HG03342 (cell line): ENCODE results near the gene ANAPC5.
A peak's percentile ranks its signal among the peaks of the same experiment; 100 is the strongest.
"Not testable (repeated sequence)": the region's sequence is repeated elsewhere in the genome, so short reads cannot be mapped to it uniquely, and the experiment has no call there.

Experiments used
- ATAC-seq: cut with Tn5 transposase; IDR thresholded peaks from one replicate; pipeline ENCODE4 v1.9.1; 2021; ENCODE audit warnings: mild to moderate bottlenecking, moderate library complexity; ENCODE audit not compliant: unreplicated experiment

Gene ANAPC5, protein sequence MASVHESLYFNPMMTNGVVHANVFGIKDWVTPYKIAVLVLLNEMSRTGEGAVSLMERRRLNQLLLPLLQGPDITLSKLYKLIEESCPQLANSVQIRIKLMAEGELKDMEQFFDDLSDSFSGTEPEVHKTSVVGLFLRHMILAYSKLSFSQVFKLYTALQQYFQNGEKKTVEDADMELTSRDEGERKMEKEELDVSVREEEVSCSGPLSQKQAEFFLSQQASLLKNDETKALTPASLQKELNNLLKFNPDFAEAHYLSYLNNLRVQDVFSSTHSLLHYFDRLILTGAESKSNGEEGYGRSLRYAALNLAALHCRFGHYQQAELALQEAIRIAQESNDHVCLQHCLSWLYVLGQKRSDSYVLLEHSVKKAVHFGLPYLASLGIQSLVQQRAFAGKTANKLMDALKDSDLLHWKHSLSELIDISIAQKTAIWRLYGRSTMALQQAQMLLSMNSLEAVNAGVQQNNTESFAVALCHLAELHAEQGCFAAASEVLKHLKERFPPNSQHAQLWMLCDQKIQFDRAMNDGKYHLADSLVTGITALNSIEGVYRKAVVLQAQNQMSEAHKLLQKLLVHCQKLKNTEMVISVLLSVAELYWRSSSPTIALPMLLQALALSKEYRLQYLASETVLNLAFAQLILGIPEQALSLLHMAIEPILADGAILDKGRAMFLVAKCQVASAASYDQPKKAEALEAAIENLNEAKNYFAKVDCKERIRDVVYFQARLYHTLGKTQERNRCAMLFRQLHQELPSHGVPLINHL

DNA sequence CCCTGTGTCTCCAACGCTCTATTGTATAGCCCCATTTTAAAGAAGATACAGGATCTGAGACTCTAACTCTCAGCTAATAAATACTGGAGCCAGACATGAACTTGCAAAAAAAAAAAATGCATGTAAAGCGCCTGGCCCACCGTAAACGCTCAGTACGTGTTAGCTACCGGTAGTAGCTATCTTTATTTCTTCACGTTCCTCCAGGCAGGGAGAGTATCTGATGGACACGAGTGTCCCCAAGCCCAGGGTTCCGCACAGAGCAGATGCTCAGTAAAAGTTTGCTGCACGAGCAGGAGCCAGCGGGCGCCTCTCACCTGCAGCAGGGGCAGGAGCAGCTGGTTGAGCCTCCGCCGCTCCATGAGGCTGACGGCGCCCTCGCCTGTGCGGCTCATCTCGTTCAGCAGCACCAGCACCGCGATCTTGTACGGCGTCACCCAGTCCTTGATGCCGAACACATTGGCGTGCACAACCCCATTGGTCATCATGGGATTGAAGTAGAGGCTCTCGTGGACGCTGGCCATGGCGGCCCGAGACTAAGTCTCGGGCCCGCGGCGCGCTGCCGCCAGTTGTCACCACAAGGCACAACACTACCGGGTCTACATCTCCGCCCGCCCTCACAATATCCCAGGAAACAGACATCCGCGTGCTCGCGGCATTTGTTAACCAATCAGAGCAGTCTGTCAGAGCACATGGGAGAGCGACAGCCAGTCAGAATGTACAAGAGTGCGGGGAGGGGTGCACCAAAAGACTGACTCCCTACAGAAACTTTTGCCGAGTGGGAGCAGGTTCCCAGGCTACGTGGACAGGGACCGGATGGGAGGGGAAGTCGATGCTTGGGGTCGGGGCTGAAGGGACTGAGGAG, at the start of gene ANAPC5:
TSS of gene ANAPC5 (minus strand) at position 592 of the 862 bp plus-strand sequence. CDS start at position 521, 71 bp downstream.
- ATAC-seq: peak; percentile 98

DNA sequence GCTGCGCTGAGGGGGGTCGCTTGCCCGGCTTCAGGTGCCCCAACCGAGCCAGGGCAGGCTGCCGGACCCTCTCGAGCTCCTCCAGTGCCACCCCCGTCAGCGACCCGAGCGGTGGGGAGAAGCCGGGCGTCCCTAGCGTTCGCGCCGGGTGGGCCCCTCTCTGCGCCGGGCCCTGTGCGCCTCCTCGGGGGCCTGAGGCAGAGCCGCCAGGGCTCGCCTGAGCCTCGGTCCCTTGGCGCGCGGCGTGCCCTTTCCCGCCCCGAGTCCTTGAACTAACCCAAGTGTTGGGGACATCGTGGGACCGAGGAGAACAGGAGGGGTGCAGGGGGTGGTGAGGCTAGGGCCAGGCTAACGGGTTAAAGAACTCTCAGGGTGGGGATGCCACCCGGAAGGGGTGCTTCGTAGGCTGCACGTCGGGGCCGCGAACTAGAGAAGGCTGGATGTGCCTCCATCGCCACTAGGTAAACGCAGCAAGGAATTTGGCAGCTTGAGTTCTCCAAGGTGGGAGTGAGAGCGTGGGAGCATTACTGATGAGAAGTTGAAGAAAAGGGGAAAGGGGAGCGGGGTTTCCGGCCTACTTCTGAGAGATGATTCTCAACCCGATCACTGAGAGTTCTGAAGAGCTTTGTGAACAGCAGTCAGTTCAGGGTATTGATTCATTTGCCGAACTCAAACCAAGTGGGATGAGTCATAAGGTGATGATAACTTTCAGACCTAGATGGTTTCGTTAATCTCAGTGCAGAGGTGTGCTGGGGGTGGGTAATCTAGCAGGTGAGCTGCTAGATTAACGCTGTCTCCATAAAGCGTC, 48.3 kb upstream of the ANAPC5 start:
- peak; percentile 29 for ATAC-seq

DNA sequence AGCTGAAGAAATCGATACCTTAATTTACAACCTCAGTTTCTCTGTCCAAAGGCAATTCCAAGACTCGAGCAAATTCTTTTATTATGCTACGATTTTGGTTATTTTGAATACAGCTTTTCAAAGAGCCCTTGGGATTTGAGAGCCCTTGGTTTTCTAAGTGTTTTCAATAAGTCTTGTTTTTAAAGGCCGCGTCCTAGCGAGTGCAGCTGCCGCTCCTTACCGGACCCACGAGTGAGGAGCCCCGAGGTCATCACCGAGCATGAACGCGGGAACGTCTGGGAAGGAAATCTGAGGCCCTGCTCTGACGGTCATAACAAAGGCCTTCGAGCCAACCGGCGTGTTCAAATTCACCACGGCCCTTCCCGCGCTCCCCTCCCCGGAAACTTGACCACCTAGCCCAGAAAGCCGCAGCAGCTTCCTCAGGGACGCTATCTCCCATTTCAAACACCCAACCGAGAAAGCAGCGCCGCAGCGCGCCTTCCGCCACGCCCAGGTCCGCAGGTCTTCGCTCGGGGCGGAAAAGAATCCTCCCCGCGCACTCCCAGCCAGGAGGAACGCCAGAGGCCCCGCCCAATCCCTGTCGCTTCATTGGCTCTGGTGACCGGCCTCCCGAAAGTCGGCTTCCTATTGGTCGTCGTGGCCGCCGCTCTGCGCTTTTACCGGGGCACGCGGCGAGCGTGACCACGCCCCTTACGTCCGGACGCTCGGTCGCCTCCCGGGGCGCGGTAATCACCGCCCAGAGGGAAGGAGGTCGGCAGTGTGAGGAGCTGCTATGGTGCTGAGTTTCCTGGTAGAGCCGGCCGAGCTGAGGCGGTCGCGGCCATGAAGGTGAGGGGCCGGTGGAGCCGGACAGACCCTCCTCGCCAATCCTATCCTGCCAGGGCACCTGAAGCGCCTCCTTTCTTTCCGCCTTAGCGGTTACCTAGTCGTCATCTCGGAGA, 47.5 kb upstream of the ANAPC5 start, which contains the start of gene RNF34:
TSS of gene RNF34 (plus strand) at position 728 of the 941 bp plus-strand sequence. CDS start at position 823, 95 bp downstream.
- ATAC-seq: peak; percentile 91

DNA sequence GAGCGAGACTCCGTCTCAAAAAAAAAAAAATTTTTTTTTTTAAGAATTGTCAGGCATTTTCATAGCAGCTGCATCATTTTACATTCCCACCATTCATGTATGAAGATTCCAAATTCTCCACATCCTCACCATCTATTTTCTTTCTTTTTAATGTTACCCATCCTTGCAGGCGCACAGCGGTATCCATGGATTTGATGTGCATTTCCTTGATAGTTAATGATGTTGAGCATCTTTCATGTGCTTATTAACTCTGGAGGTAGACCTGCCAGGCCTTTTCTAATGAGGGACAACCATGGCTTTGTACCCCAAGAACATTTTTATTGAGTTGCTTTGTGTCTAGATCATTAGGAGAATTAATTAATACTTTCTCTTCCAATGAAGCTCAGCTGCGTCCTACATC, 46.1 kb upstream of the ANAPC5 start:
- no peak for ATAC-seq

DNA sequence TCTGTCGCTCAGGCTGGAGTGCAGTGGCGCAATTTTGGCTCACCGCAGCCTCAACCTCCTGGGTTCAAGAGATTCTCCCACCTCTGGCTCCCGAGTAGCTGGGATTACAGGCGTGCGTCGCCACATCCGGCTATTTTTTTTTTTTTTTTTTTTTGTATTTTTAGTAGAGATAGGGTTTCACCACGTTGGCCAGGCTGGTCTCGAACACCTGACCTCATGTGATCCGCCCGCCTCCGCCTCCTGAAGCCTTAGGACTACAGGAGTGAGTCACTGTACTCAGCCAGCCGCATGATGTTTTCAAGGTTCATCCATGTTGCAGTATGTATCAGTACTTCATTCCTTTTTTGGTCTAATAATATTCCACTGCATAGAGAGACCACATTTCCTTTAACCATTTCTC, 45.3 kb upstream of the ANAPC5 start:
- ATAC-seq: no peak

DNA sequence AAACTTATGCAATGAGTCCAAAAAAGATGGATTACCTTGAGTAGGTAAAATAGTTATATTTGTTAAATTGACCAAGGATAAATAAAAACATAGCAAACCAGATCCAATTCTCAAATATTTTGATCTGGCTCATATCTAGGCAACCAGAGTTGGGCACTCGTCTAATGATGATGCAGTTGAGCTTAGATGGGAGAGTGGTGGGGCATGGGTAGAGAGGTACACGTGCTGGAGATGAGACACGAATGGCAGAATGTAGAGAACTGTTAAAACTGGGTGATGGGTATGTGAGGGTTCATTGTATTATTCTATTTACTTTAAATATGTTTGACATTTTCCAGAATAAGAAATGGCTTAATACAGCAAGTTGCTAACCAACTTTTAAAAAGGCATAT, 40.1 kb upstream of the ANAPC5 start:
- ATAC-seq: no peak

DNA sequence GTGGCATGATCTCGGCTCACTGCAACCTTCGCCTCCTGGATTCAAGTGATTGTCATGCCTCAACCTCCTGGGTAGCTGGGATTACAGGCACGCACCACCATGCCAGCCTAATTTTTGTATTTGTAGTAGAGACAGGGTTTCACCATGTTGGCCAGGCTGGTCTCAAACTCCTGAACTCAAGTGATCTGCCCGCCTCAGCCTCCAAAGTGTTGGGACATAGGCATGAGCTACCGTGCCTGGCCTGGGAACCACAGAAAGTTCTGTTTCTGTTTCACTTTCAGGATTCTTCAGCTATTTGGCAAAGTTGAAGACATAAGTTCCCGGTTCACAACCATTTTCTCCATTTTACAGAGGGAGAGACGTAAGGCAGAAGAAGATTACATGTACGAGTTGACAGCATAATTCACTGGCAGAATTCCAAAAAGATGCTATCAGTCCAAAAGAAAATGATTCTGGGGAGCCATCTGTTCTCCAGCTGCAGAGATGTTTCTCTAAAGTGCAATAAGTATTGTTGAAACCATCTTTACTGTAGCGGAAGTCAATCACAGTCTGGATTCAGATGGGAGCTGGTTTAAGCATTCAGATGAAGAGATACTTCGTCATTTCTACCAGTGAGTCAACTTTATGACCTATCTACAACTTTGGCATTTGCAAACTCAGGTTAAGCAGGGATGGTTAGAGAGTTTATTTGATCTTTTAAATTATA, 39.6 kb upstream of the ANAPC5 start:
- ATAC-seq: no peak

DNA sequence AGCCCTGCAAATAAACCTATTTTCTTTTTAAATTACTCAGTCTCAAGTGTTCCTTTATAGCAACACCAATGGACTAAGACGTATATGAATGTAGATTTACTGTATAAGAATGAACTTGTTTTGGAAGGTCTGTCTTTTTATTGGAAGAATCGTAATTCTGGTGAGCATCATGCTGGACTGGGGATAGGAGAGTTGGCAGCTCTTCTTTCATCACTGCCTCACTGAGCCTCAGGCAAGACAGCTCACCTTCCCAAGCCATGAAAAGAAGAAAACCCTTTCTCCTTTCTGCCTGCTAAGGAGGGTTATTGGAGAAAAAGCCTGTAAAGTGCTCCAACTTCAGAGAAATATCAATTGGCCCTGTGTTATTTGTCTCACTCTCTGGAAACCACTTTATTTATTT, 38.6 kb upstream of the ANAPC5 start:
- ATAC-seq: no peak

DNA sequence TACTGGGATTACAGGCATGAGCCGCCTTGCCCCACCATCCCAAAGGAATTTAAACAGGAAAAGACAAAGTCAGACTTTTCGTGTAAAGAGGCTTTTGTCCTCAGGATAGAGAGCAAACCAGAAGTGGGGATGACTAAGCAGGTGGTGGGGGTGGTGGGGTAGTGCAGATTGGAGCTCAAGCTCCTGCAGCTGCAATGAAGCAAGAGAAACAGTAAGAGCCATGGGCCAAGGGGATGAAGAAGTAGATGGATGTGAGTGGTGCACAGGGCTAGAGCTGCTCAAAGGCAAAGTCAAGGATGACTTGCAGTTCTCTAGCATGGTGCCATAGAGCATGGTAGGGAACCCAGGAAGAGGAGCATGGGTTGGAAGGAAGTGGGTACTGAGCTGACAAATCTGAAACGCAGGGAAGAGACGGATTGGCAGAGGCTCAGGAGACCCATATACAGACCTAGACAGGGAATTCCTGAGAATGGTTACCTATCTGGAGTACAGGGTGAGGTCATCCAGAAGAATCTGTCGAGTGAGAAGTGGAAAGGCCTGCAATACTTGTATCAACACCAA, 36.3 kb upstream of the ANAPC5 start:
- no peak for ATAC-seq

DNA sequence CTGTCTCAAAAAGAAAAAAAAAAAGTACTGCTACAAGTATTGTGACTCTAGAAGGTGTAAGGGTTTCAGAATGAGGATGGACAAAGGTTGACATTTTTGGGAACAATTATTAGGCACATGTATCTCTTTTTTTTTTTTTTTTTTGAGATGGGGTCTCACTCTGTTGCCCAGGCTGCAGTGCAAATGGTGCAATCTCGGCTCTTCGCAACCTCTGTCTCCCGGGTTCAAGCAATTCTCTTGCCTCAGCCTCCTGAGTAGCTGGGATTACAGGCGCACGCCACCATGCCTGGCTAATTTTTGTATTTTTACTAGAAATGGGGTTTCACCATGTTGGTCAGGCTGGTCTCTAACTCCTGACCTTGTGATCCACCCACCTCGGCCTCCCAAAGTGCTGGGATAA, 32.7 kb upstream of the ANAPC5 start:
- ATAC-seq: not testable (repeated sequence)

DNA sequence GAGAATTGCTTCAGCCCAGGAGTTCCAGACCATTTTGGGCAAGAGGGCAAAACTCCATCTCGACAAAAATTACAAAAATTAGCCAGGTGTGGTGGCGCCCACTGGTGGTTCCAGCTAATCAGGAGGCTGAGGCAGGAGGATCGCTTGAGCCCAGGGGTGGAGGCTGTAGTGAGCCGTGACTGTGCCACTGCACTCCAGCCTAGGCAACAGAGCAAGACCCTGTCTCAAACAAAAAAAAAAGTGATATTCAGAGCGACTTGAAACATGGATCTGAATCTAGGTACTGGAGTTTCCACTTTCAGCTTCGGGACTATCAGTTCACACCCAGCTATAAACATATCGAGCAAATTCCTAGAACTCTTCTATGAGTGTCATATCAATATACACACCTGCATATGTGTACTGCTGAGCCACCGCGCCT, 31.4 kb upstream of the ANAPC5 start:
- ATAC-seq: no peak

DNA sequence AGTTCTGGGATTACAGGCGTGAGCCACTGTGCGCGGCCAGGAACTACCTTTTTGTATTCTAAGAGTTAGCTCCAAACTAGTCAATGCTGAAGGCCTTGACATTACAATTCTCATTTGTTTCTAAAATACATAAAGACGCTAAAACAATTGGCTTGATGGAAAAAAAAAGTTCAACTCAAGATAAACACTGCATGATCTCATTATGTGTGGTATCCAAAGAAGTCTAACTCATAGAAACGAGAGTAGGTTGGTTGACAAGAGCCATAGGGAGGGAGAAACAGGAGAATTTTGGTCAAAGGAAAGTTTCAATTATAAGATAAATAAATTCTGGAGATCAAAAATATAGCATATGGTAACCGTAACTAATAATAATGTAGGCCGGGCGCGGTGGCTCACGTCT, 27.7 kb upstream of the ANAPC5 start:
- ATAC-seq: no peak

DNA sequence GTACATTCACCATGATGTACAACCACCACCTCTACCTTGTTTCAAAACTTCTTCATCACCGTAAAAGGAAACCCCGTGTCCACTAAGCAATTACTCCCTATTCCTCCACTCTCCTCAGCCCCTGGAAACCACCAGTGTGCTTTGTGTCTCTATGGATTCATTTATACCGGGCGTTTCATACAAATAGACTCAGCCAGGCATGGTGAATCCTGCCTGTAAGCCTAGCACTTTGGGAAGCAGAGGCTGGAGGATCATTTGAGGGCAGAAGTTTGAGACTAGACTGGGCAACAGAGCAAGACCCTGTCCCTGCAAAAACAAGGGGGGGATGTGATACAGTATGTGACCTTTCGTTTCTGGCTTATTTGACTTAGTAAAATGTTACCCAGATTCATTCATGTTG, 26.5 kb upstream of the ANAPC5 start:
- no peak for ATAC-seq

DNA sequence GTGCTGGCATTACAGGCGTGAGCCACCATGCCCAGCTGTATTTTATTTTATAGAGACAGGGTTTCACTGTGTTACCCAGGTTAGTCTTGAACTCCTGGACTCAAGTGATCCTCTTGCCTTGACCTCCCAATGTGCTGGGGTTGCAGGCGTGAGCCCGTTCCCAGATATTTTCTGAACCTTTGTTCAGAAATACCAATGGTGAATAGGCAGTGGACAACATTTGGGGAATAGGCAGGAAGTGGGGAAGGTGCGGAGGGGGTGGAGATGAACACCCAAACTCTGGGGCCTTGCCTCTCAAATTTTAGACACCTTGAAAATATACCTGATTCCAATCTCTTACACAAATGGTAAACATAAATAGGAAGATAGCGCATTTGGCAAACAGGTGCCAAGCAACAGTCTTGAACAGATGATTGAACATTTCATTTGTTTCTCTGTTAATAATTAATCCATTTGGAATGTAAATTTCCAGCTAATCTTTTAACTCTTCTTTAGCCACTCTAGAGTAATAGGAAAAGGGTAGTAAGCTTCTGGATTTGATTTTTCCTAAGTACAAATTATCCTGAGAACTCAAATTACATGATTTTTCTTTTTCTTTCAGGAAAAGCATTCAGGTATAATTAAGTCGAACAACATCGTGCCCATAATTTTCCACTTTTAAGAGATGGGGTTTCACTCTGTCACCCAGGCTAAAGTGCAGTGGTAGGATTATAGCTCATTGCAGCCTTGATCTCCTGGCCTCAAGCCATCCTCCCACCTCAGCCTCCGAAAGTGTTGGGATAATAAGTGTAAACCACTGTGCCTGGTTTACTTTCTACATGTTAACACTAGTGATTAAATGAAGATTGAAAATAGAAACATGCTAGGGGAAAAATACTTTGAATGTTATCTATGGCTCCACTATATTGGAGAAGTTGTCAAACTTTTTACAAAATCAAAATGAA, 24.8 kb upstream of the ANAPC5 start:
- ATAC-seq: no peak

DNA sequence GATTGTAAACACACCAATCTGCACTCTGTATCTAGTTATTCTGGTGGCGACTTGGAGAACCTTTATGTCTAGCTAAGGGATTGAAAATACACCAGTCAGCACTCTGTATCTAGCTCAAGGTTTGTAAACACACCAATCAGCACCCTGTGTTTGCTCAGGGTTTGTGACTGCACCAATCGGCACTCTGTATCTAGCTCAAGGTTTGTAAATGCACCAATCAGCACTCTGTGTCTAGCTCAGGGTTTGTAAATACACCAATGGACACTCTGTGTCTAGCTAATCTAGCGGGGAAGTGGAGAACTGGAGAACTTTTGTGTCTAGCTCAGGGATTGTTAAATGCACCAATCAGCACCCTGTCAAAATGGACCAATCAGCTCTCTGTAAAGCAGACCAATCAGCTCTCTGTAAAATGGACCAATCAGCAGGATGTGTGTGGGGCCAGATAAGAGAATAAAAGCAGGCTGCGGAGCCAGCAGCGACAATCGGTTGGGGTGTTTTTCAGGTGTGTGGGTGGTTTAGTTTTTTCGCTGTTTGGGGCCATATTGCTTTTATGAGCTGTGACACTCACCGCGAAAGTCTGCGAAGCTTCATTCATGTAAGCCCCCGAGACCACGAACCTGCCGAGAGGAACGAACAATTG, 22.9 kb upstream of the ANAPC5 start:
- not testable (repeated sequence) for ATAC-seq

DNA sequence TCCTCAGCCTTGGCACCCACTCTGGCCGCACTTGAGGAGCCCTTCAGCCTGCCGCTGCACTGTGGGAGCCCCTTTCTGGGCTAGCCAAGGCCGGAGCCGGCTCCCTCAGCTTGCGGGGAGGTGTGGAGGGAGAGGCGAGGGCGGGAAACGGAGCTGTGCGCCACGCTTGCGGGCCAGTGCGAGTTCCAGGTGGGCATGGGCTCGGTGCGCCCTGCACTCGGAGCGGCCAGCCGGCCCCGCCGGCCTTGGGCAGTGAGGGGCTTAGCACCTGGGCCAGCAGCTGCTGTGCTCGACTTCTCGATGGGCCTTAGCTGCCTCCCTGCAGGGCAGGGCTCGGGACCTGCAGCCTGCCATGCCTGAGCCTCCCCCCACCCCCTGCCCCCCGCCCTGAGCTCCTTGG, 22.1 kb upstream of the ANAPC5 start:
- ATAC-seq: not testable (repeated sequence)

DNA sequence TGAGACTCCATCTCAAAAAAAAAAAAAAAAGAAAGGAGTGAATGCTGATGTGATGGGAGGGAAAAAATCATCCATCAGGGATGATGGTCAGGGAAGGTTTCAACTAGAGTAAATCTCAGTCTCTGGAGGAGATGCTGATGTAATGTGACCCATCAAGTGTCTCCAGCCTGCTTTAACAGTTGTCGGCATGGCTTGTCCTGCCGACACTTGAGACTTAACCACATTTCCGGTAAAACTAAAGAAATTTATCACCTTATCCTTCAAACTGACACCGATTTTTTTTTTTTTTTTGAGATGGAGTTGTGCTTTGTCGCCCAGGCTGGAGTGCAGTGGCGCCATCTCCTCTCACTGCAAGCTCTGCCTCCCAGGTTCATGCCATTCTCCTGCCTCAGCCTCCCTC, 21.5 kb upstream of the ANAPC5 start:
- no peak for ATAC-seq
